Thyroid gland (tissue), 4 donors: Measurements from ENCODE around the gene PLCB4.

ENCODE experiments used
- CTCF ChIP-seq, 6 experiments: fragments of 200-600 bp in 3 of 6; fragments of 450-650 bp in 3 of 6; sonication (generic) in 3 of 6; IDR thresholded peaks; one replicate each; pipeline ENCODE4 v1.5.1; 2016 to 2019; ENCODE audit warnings: antibody characterized with exemption in 6 of 6, mild to moderate bottlenecking in 2 of 6, inconsistent platforms in 1 of 6, moderate library complexity in 1 of 6
- POLR2A ChIP-seq, 2 donors: fragments of 450-650 bp; IDR thresholded peaks; one replicate each; pipeline ENCODE4 v1.6.1; 2017; ENCODE audit warnings: antibody characterized with exemption in 2 of 2, mild to moderate bottlenecking in 2 of 2, moderate library complexity in 1 of 2

GRCh38 chr20:9483131-9483530 lies 414.2 kb downstream of the PLCB4 start:
- TF ChIP-seq CTCF (IDR thresholded peaks at IDR 0.05): no peak
- TF ChIP-seq POLR2A (IDR thresholded peaks at IDR 0.05): no peak
